ENCODE data around the gene FAM9B.
A peak's percentile ranks its signal among the peaks of the same experiment; 100 is the strongest.
"Not testable (repeated sequence)": the region's sequence is repeated elsewhere in the genome, so short reads cannot be mapped to it uniquely, and the experiment has no call there.

The FAM9B gene

DNA sequence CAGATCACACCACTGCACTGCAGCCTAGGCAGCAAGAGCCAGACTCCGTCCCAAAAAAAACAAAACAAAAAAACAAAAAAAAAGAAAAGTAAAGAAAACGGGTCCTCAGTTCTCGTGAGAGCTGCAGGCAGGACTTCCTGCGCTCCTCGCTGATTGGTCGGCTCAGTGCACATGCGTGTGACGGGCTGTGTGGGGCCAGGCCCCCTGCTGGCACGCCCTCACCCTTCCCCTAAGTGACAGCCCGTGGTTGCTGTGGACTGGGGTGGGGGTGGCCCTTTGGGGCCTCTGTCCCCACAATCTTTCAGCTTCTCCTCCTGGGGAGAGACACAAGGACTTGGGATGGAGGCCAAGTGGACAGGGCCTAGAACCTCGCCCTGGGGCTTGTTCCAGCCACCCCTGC is at the start of gene FAM9B:
TSS of gene FAM9B (minus strand) at position 139 of the 400 bp plus-strand sequence. CDS start 1,141 bp downstream, outside the sequence.
- DNase-seq, result no peak

DNA sequence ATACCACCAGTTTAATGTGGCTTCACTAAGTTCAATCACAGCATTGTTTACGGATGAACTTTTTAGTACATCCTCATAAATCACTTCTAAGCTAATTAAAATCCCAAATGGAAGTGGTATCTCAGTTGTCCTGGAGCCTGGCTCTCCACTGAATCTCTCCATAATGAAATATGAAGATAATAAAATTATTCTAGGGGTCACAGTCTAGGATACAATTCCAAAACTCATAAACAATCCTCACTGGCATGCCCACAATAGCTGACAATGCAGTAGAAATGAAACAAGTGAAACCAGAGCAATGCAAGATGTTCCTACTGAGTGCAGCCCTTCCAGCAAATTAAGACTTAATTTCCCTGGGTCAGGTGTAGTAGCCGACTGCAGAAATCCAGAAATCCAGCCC is 47.3 kb upstream of the FAM9B start:
- no peak for DNase-seq

DNA sequence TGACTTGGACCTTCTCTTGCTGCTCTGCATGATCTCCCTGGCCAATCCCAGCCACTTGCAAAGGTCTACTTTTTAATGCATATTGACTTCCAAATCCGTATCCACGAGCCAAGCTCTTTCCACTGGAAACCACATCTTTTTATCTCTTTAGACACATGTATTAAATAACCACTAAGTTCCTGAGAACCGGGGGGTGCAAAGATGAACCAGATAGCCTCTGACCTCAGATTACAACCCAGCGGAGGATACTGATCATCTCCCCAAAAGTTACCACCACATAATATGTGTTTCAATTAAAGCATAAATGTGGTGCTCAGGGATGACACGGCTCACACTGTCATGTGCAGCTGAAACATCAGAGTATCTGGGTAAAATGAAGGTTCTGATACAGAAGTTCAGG is 40.4 kb upstream of the FAM9B start:
- DNase-seq, result no peak

DNA sequence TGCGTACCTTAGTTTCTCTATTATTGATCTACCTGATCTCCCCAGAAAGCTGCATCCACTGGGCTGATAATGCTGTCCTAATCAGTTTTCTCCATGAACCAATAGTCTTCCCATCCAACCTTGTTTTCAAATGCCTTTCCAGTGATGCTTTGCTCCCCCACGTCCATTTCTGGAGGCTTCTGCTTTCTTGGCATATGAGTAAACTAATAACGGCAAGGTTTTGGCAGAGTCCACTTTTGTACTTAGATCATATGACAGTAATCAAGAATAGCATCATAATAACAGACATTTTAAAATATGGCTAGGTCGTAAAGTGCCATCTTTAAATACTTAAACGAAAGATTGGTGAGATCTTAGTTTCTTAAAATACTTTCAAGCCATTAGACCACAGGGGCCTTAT is 38.4 kb upstream of the FAM9B start:
- no peak for DNase-seq

DNA sequence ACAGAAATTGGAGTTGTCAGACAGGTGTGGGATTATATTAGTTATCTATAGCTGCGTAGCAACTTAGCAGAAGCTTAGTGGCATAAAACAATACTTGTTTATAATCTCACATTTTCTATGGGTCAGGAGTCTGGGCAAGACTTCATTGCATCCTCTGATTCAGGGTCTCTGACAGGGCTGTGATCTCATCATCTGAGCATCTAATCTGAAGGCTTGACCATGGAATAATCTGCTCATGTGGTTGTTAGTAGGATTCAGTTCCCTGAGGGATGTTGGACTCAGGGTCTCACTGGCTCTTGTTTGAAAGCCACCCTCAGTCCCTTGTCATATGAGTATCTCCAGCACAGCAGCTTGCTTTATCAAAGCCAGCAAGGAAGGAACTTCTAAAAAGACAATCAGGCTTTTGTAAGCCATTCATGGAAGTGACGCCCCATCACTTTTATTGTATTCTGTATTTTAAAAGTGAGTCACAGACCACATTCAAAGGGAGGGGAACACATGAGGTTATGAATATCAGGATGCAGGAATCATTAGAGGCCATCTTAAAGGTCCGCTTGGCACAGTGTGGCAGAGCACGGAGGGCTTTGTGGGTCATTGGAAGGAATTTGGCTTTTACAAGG is 37.2 kb upstream of the FAM9B start:
- DNase-seq, result no peak

DNA sequence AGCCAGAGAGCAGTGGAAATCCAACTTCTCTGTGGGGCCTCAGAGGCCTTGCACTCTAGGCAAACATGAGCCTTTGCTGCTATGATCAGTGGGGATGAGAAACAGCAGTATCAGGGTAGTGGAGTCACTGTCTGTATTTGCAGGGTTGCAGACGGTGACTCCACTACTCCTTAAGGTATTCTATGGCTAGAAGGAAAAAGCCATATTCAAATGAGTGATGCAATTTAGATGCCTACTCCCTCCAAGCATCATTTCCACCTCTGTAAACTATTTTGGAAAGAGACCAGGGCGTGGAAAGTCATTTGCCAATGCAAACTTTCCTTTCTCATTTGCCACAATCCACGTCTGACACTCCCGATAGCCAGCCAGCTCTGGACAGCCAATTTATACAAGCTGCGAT is 35.6 kb upstream of the FAM9B start:
- no peak for DNase-seq

DNA sequence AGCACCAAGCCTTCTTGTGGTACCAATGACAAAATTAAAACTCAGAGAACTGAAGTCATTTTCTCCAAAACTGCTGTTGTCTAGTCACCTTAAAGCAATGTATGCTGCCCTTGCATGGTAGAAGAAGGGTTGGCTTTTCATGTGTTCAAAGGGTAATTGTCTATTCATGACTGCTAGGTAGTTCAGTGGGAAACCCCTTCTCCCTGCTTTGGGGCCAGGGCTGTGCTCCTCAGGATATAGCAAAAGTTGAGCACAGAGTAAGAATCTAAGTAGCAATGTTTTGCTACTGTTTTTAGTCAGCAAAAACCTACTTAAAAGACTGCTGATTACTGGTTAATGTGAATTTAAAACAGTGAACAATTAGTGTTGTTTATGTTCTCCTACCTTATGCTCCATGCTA is 30.8 kb upstream of the FAM9B start:
- no peak for DNase-seq

DNA sequence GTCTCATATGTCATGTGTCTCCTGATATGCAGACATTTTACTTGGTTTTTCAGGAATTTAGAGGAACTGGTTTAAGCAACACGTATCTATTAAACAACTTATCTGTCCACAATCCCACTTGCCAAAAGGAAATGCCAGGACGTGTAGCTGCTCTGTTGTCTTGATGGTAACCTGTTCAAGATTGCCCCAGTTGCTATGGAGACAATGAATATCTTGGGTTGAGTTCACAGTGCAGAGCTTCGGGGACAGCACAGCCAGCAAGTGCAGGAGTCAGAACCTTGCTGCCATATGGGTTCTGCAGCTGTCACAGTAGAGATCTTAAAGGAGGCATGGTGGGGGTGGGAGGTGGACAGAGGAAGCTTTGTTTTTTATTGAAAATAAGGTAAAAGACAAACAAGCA is 28.7 kb upstream of the FAM9B start:
- peak in 1 of 14 donors; percentile 37 for DNase-seq

DNA sequence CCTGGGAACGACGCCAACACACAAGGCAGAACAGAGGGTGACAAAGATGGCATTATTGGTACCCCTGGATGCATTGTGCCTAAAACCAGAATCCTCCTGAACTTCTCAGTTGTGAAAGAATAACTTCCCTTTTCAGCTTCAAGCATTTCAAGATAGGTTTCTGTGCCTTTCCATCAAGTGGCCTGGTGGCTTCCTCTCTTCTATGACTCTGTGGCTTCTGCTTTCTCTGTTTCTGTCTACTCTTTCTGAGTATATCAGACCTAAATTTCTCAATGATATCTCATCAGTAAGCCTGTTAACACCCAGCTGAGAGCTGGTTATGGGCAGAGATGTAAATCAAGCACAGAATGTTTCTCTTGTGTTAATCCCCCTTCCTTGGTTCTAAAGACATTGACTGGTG is 21.4 kb upstream of the FAM9B start:
- DNase-seq, result peak in 1 of 14 donors; percentile 2

DNA sequence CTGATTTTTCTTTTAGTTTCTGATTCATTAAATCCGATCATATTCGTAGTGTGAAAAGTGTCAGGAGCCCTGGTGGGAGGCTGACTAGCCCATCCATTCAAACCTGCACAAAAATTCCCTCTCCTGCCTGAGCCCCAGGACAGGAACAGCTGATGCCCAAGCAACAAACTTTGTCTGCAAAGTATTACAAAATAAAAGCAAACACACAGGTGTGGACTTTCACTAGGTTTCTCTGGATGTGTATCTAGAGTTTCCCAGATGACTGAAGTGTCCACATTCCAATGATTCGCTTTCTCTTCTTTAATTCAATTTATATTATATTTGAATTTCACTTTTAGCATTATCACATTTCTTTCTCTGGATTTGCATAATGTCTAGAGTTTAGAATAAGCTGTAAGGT is 18.2 kb upstream of the FAM9B start:
- no peak for DNase-seq

DNA sequence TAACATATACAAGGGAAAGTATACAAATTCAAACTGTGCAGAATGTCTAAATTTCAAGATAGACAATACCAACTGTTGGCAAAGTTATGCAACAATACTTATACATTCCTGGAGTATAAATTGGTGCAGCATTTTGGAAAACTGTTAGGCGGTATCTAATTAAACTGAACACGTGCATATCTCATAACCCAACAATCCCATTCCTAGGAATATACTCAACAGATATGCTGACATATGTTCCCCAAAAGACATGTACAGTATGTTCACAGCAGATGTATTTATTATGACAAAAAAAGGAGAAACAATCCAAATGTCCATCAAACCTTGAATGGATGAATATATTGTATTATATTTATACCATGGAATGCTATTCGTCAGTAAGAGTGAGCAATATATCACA is 16.4 kb upstream of the FAM9B start:
- no peak for DNase-seq

DNA sequence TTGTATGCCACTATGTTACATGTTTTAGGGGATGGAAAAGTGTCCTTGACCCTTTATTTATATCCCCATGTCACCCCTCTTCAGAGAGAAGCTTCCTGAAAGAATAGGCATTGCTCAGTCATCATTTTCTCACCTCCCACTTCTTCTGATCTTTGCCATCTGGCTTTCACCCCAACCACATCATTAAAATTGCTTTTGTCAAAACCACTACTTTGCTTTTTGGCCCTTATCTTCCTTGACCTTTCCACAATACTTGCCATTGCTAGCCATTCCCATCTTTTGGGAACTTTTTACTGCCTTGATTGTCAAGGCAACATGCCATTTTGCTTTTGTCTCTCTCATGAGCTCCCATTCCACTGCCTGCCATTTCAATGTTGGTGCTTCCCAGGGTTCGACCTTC is 14.9 kb upstream of the FAM9B start:
- no peak for DNase-seq

DNA sequence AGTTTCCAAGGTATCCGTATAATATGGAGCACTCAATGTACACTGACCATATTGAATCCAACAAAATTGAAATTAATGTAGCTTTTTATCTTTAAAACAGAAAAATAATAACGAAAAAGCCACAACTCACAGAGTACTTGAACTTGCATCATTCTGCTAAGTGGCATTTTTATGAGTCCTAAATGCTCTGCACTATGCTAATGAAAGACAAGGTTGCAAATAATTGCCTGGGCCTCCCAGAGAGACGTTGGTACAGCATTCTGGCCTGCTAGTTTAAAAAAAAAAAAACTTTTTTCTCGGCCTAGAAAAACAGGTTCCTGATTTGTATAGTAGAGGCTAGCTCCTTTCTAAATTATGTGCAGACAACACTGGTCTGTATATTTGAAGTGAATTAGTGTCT is 4.3 kb upstream of the FAM9B start:
- no peak for DNase-seq

DNA sequence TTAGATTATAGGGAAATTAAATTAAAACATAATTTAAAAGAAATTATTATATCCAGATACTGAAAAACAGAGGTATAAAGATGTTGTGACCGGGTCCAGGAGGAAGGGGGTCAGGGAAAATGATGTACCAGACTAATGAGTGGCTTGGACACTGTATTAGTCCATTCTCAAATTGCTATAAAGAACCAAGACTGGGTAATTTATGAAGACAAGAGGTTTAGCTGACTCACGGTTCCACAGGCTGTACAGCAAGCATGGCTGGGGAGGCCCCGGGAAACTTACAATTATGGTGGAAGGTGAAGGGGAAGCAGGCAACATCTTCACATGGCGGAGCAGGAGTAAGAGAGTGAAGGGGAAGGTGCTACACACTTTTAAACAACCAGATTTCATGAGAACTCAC is 3.4 kb upstream of the FAM9B start:
- no peak for DNase-seq

DNA sequence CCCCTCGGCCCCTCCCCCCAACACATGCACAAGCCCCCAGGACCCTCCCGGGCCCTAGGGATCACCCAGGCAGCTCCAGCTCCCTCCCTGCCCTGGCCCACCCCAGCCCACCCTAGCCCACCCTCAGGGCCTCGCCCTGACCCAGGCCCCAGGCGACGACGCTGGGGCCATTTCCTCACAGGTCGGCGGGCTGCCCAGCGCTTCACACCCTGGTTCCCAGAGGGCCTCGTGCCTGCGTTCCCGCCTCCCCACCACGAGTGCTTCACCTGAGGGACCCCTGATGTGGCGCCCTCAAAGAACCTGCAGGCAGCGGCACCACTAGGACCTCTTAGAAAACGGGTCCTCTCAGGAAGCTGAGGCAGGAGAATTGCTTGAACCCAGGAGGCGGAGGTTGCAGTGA is 341 bp downstream of the FAM9B start:
- no peak for DNase-seq

DNA sequence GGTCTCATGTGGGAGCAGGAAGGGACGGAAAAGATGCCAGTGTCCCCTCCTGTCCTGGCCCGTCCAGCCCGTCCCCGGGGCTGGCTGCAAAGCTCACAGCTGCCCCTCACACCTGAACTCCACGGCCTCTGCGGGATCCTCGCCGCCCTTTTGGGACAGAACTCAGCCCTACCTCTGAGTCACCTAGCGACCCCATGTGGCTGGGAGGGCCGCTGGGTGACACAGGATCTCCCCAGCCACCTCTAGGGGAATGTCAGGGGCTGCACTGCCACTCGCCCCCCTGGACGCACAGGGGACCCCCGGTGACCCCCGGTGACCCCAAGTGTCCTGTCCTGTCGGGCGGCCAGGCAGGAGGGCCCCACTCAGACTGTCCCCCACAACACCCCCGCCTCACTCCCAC is 748 bp downstream of the FAM9B start:
- DNase-seq, result no peak

DNA sequence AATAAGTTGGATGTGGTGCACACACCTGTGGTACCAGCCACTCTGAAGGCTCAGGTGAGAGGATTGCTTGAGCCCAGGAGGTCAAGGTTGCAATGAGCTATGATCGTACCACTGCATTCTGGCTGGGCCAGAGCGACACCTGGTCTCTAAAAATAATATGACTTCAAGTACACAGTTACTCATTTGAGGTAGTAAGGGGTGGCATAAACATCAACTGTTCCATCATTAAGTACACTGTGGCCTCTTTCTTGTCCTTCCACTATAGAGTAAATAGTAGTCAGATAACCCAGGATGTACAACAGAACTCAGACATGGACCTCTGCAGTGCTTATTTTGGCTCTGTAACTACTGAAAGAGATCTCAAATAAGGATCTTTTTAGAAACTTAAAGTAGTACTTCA is 10.6 kb downstream of the FAM9B start:
- DNase-seq, result no peak

DNA sequence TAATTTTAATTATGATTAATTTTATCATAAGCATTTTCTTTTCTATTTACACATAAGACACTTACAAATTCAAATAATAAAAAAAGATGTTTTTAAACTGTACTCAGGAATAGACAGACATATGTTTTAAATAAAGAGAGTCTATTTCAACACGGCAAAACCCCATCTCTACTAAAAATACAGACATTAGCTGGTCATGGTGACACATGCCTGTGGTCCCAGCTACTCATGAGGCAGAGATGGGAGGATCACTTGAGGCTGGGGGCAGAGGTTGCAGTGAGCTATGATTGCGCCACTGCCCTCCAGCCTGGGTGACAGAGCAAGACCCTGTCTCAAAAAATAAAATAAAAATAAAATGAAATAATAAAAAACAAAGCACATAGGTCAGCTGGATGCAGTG is 14.8 kb downstream of the FAM9B start:
- no peak for DNase-seq

DNA sequence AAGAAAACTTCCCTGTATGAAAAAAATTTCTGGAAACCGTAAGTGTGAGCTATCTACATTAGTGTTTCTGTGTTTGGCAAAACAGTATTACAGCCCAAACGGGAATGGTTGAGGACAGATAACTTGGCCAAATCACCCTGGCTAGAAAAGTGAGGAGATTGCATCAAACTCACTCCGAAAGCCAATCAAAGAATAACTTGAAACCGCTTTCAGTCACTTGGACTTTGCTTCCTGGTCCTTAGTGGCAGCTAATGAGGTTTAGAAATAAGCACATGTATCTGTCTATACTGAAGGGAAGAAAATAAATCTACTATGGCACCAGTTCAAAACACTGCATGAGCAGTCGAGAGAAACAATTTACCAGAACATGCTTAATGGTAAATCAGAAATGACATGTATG is 15.6 kb downstream of the FAM9B start:
- DNase-seq, result not testable (repeated sequence)

DNA sequence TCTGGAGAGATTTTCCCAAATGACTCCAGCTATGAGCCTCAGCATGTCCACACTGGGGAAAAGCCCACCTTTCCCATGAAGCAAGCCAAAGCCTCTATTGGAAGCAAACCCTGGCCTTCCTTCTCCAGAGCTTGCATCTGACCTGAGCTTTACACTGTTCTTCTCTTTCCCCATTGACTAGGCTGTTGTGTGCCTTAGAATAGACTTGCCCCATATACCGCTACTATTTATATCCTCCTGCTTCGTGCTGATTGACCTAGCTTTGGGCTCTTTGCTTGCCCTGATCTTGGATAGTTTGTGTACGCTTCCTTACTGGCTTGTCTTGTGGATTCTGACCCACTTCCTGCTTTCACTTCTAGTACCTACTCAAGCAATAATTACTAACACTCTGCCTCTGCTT is 30.9 kb downstream of the FAM9B start:
- no peak for DNase-seq

DNA sequence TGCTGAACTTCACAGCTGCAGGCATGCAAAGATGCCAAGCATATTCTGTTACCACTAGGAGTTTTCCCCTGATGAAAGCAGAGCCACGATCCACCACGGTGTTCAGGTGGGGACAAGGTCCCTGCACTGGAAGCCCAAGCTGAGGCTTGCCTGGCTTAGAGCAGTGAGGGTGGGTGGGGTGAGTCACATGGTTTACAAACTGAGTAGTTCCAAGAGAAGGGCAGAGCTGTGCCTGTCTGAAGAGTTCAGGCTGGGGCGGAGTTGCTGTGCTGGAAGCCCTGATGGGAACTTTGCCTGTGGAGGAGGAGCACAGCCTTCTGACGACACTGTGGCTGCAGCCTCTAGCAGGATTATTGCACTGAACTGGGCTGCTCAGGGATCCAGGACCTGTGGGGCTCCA is 45.5 kb downstream of the FAM9B start:
- DNase-seq, result no peak

DNA sequence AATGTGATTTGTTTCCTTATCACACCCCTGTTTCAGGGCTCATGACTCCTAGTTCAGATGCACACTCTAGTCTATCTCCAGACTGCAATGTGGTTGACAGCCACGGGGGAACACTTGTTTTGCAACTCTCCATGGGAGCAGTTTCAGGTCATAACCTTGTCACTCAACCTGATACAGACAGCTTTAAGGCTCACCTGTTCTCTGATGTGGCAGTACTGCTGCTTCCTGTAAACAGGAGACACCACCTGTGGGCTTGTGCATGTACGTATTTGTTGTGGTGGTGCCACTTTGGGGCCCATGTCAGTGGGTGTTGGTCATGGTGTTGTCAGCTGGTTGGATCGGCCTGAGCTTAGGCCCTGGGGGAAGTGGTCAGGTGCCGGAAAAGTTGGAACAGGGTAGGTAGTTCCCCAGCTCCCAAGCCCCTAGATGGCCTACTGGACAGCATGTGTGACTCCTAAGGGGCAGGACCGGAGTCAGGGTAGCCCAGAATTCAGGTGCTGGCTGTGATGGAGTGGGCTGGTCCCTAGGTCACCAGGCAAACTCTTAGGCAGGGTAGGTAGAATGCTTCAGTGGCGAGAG is 46.2 kb downstream of the FAM9B start:
- DNase-seq, result no peak

DNA sequence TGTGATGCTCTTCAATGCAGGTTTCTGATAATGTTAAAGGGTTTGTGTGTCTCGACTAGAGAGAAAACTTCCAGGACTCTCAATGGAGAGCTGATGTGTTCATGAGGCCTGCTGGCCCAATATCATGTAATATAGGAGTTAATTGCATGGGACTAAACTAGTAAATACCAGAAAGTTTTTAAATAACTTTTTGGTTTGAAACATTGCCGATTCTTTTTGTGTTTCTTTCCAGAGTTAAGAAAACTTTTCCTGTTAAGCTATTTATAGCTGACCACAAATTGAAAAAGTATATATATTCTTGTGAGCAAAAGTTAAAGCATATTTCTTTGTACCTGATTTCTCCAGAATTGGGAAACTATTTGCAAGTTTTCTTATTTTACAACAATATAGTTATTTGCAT is 49.7 kb downstream of the FAM9B start:
- DNase-seq, result no peak

DNA sequence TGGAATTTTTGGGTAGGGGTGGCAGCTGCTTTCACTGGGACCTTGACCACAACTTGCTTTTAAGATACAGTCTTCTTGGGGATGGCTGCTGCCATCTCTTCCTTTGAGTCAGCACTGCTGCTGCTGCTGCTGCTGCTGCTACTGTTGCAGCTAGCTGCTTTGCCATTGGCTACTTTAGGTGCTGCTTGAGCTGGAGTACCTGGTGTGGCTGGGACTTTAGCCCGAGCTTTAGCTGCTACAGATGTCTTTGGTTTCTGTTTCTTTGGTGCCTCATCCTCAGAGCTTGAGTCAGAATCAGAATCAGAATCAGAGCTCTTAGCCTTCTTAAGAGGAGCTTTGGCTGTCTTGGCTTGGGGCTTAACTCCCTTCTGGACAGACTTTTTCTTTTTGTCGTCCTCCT is 52.2 kb downstream of the FAM9B start:
- DNase-seq, result no peak

DNA sequence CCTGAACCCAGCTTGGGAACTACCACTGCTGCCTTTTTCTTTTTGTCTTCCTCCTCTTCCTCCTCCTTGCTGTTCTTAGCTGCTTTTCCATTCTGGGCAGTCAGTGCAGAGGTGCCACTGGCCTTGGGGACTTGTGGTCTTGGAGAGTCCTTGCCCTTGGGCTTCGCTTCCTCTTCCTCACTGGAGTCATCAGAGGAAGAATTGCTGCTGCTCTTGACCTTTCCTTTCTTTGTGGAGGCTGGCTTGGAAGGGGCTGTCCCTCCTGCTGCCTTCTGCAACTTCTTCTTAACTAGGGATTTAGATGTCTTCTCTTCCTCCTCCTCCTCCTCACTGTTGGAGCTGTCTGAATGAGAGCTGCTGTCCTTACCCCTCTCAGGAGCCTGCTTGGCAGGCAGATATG is 53.2 kb downstream of the FAM9B start:
- DNase-seq, result no peak

Data from C1 segment of cervical spinal cord (tissue), 14 donors.